LNCaP clone FGC (cell line): ENCODE data around the gene SPI1.

Source experiments
- DNase-seq: peaks from one replicate; pipeline ENCODE4 v3.0.0-alpha.2; 2011; ENCODE audit warnings: low read depth
- H3K4me3 ChIP-seq: 2 replicates; pipeline ENCODE4 v1.5.1; 2011; ENCODE audit warnings: mild to moderate bottlenecking, low read depth, low read length, control low read depth
- CTCF ChIP-seq: IDR thresholded peaks from 2 replicates; pipeline ENCODE4 v1.5.1; 2012; ENCODE audit warnings: mild to moderate bottlenecking; ENCODE audit not compliant: control insufficient read depth, insufficient read depth; ENCODE audit errors: extremely low read depth

The SPI1 gene

DNA sequence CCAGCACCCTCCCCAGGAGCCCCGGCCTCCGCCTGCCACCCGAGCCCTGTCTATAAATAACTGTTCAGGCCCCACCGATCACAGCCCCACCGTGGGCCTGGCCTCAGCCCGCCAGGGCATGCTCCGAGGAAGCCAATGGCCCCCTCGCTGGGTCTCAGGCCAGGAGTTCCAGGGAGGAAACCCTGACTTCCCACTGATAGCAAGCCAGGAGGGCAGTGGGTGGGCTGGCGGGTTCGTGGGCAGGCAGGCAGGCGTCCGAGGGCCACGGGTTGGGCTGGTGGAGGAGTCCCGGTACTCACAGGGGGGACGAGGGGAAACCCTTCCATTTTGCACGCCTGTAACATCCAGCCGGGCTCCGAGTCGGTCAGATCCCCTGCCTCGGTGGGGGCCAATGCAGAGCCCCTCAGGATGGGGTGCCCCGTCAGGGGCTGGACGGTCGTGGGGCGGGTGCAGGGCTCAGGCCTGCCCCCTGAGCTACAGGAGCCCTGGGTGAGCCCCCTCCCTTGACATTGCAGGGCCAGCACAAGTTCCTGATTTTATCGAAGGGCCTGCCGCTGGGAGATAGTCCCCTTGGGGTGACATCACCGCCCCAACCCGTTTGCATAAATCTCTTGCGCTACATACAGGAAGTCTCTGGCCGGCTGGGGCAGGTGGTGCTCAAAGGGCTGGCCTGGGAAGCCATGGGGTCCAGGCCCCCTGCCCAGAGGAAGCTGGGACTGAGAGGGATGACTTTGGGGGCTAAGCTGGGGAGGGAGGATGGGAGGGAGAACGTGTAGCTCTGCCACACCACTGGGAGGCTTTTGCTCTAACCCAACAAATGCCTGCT is at the start of gene SPI1:
Gene SPI1 (minus strand): TSS at position 538 of the 826 bp plus-strand sequence. CDS start 194 bp downstream, at position 344.
- no peak for TF ChIP-seq CTCF
- H3K4me3 ChIP-seq = no peak within 1 kb of the TSS

DNA sequence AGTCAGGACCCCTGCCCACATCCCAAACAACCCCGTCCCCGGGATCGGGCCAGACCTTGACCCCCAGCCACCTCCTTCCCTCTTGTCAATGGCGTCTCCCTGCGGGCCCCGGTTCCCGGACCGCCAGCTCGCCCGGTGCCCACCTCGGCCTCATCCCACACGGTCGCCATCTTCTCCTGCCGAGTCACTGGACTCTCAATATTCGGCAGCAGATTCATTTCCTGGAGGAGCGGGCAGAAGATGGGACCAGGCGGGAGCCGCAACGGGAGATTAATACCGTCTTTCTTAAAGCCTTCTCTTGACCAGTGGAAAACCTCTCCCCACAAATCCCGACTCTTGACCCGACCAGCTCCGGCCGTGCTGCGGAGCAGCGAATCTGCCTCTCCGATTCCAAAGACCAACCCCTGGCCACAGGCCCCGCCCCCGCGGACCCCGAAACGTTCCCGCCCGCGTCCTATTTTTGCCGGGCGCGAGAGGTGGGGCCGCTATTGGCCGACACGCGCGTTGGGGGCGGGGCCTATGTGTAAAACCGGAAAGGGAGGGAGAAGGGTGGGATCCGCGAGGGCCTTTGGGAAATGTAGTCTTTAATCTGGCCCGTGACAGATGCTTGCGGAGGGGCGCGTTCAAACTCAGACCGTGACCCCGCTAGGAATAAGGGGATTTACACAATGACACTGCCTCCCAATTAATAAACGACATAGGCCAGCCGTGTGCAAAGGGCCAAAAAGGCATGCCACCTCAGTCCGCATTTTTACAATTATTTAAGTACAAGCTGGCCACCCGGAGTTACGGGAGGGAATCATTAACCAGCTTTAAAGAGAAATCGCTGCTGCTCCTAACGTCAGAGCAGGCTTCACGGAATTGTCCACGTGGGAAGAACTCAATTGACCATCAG is 48.0 kb upstream of the SPI1 start, which contains the start of gene PSMC3:
Gene PSMC3 (minus strand): TSS at position 378 of the 895 bp plus-strand sequence. CDS start 160 bp downstream, at position 218.
- no peak for TF ChIP-seq CTCF
- H3K4me3 ChIP-seq = peak within 1 kb of the TSS; percentile 88
- DNase-seq = peak; percentile 71

More for the DNA sequence above, at the start of gene SPI1:
- DNase-seq = no peak

DNA sequence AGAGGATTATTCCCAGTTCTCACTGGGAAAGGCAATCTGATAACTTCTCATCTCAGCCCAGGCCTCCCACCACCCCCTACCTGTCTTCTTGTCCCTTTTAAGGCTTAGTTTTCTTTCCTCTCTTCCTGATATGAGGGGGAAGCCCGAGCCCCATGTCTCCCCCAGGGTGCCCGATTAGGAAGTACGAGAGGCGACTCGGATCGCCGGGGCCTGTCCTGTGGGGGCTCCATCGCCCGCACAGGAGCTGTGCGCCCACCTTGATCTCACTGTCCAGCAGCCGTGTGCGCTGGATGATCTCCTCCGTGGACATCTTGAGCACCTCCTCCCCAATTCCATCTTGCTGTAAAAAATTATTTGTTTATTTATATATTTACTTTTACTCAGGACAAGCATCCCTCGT is 47.3 kb upstream of the SPI1 start:
- no peak for DNase-seq
- H3K4me3 ChIP-seq = peak overlapping the region; percentile 88
- no peak for TF ChIP-seq CTCF

GRCh38 chr11:47418454-47419259 is 40.3 kb upstream of the SPI1 start:
- no peak for TF ChIP-seq CTCF
- no peak for DNase-seq
- no peak overlapping the region for H3K4me3 ChIP-seq

DNA sequence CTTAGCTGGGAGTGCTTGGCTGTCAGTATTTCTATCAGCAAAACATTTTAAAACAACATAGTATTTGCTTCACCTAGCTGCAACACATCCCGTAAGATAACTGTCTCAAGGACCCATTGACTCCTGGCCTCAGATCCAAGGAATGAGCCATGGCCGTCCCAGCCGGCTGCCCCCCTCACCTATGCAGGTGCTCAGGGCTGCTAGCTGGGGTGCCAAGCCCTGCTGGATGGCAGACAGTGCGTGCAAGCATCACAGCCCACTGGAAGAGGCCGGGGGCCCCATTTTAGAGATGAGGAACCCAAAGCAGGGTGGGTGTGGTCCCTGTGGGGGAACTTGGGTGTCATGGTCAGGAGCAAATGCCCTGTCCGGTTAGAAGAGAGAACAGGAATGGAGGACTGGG is 39.4 kb upstream of the SPI1 start:
- no peak overlapping the region for H3K4me3 ChIP-seq
- no peak for DNase-seq
- no peak for TF ChIP-seq CTCF

DNA sequence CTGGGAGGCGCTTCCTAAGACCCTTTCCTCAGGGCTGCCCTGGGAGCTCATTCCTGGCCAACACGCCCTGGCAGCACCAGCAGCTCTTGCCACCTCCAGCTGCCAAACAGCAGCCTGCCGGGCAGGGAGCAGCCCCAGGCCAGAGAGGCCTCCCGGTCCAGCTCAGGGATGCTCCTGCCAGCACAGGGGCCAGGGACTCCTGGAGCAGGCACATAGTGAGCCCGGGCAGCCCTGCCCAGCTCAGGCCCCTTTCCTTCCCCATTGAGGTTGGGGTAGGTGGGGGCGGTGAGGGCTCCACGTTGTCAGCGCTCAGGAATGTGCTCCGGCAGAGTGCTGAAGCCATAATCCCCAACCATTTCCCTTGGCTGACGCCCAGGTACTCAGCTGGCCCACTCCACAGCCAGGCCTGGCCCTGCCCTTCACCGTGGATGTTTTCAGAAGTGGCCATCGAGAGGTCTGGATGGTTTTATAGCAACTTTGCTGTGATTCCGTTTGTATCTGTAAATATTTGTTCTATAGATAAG is 37.7 kb upstream of the SPI1 start:
- no peak for TF ChIP-seq CTCF
- DNase-seq = peak; percentile 62
- no peak overlapping the region for H3K4me3 ChIP-seq
